MCF 10A (cell line): ENCODE measurements around the gene IL1RAPL2. TPM values are rescaled to one million over a fixed set of nuclear protein-coding genes. Genes with fewer than 3 reads are reported as not detected.
A peak's percentile ranks its signal among the peaks of the same experiment; 100 is the strongest.

Experiments
- BruUV-seq: library from RNA; stranded (reverse); fragments of 400-500 nt; replicated peaks from 2 replicates; lab custom pipeline; 2021; lab: Mats Ljungman, UMichigan
- CTCF ChIA-PET: fragments of 300-600 bp; sonication (Branson Sonifier 250); formaldehyde crosslinking; extraction: SDS; loops from one replicate; lab custom pipeline; 2021; ENCODE audit warnings: antibody characterized with exemption, inconsistent platforms; lab: Yijun Ruan, JAX
- POLR2A ChIA-PET: fragments of 300-600, 350-650 bp; sonication (Branson Sonifier 250); formaldehyde crosslinking; extraction: SDS; loops from one replicate; lab custom pipeline; 2020; ENCODE audit warnings: antibody characterized with exemption, inconsistent platforms; lab: Yijun Ruan, JAX
- DNase-seq: peaks from one replicate; pipeline ENCODE4 v3.0.0-alpha.2; 2018; ENCODE audit not compliant: unreplicated experiment
- H3K27ac Mint-ChIP-seq: one replicate; pipeline ENCODE4 v1.8.0; 2022; ENCODE audit warnings: mild to moderate bottlenecking, low read depth, mixed read lengths; ENCODE audit not compliant: unreplicated experiment
- H3K27me3 Mint-ChIP-seq: one replicate; pipeline ENCODE4 v1.8.0; 2022; ENCODE audit warnings: mixed read lengths; ENCODE audit not compliant: insufficient read depth, unreplicated experiment
- H3K36me3 Mint-ChIP-seq: one replicate; pipeline ENCODE4 v1.8.0; 2022; ENCODE audit warnings: mild to moderate bottlenecking, moderate library complexity, mixed read lengths; ENCODE audit not compliant: insufficient read depth, unreplicated experiment
- H3K4me1 Mint-ChIP-seq: one replicate; pipeline ENCODE4 v1.8.0; 2022; ENCODE audit warnings: mixed read lengths; ENCODE audit not compliant: insufficient read depth, unreplicated experiment
- H3K4me3 Mint-ChIP-seq: one replicate; pipeline ENCODE4 v1.8.0; 2022; ENCODE audit warnings: mild to moderate bottlenecking, moderate library complexity, mixed read lengths; ENCODE audit not compliant: unreplicated experiment
- H3K9me3 Mint-ChIP-seq: one replicate; pipeline ENCODE4 v1.8.0; 2022; ENCODE audit warnings: mixed read lengths; ENCODE audit not compliant: unreplicated experiment
- CTCF ChIP-seq: fragments of 200-600 bp; IDR thresholded peaks from one replicate; pipeline ENCODE4 v1.8.0; 2022; ENCODE audit warnings: antibody characterized with exemption, mild to moderate bottlenecking; ENCODE audit not compliant: unreplicated experiment
- intact Hi-C: fragments of 100-400 bp; cut with micrococcal nuclease; formaldehyde crosslinking; loops from 2 replicates; pipeline ENCODE4 v1.14.1; 2022
- total RNA-seq: library from RNA; stranded (reverse); gene quantifications from 2 replicates; pipeline ENCODE4 v1.2.3, GENCODE V29; 2022

IL1RAPL2 gene
- total RNA-seq, 1 experiment from 2014 or later = 4.4 TPM

GRCh38 chrX:105051364-105051763 is 485.4 kb downstream of the IL1RAPL2 start:
- CTCF ChIA-PET = no interaction called here
- no peak for DNase-seq
- BruUV-seq = no TSS peak
- Mint-ChIP-seq H3K4me3 (no peak overlapping the region), H3K4me1 (no peaks in the 10 kb centered on the region), H3K36me3 (no peaks in the 10 kb centered on the region), H3K27me3 (peaks cover 41% of the 10 kb centered on the region), H3K27ac (no peak overlapping the region), H3K9me3 (no peaks in the 10 kb centered on the region)
- POLR2A ChIA-PET = no interaction called here
- intact Hi-C loops = no loop called here
- no peak for TF ChIP-seq CTCF

- H3K36me3 Mint-ChIP-seq = no peaks in the 10 kb centered on the region
- ChIA-PET POLR2A (interaction anchor here (1.0 kb wide), 1 partner anchor 43 kb away, joined by 4 read pairs; no protein-coding TSS in a partner anchor), CTCF (no interaction called here)
- H3K27me3 Mint-ChIP-seq = peaks cover 26% of the 10 kb centered on the region
- no peak for DNase-seq
- intact Hi-C loops = no loop called here
- no peak for TF ChIP-seq CTCF
- H3K27ac Mint-ChIP-seq = no peak overlapping the region
- no peak overlapping the region for H3K4me3 Mint-ChIP-seq
- H3K4me1 Mint-ChIP-seq = no peaks in the 10 kb centered on the region
- BruUV-seq = no TSS peak
- H3K9me3 Mint-ChIP-seq = no peaks in the 10 kb centered on the region
Observed at GRCh38 chrX:105052926-105053325, 486.9 kb downstream of the IL1RAPL2 start.

- no TSS peak for BruUV-seq
- no peaks in the 10 kb centered on the region for H3K36me3 Mint-ChIP-seq
- ChIA-PET CTCF (no interaction called here), POLR2A (no interaction called here)
- TF ChIP-seq CTCF = no peak
- peaks cover 58% of the 10 kb centered on the region for H3K27me3 Mint-ChIP-seq
- DNase-seq = peak; percentile 2
- intact Hi-C loops = no loop called here
- no peaks in the 10 kb centered on the region for H3K9me3 Mint-ChIP-seq
- no peaks in the 10 kb centered on the region for H3K4me1 Mint-ChIP-seq
- no peak overlapping the region for H3K4me3 Mint-ChIP-seq
- H3K27ac Mint-ChIP-seq = no peak overlapping the region
Observed at GRCh38 chrX:105063743-105064142, 497.7 kb downstream of the IL1RAPL2 start.

GRCh38 chrX:105098201-105098600 is 532.2 kb downstream of the IL1RAPL2 start:
- peaks cover 50% of the 10 kb centered on the region for H3K27me3 Mint-ChIP-seq
- peak; percentile 58 for DNase-seq
- ChIA-PET POLR2A (no interaction called here), CTCF (interaction anchor here (0.6 kb wide), 1 partner anchor 92 kb away, joined by 3 read pairs; no protein-coding TSS in a partner anchor)
- no peak overlapping the region for H3K27ac Mint-ChIP-seq
- no peaks in the 10 kb centered on the region for H3K9me3 Mint-ChIP-seq
- no peaks in the 10 kb centered on the region for H3K4me1 Mint-ChIP-seq
- no peak for TF ChIP-seq CTCF
- H3K36me3 Mint-ChIP-seq = no peaks in the 10 kb centered on the region
- BruUV-seq = no TSS peak
- intact Hi-C loops = no loop called here
- H3K4me3 Mint-ChIP-seq = no peak overlapping the region
